ENCODE results near the gene CCDC148. TPM values are rescaled to one million over a fixed set of nuclear protein-coding genes. Genes with fewer than 3 reads are reported as not detected.

Gene CCDC148
- total RNA-seq, 1 donor: 0.42 TPM

DNA sequence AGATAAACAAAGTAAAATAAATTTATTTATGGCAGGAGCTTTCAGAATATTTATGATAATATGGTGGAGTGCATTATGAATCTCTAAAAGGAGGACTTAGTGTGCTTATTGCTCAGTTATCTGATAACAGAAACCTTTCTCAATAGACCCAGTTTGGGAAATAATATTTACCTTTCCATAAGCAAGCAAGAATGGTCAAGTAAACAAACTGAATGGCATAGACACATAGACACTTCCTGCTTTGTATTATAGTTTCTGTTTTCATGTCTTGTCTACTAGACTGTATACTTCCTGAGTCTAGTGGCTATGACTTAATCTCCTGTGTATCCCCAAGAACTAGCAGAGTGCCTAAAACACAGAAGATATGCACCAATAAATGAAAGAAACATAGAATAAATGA is 267.0 kb downstream of the CCDC148 start:
- Histone ChIP-seq H3K4me3 (ENCODE audit: low read length) (no peak overlapping the region), H3K27me3 (ENCODE audit: insufficient read depth, low read length) (no peaks in the 10 kb centered on the region), H3K4me1 (ENCODE audit: insufficient read depth, low read length) (peaks cover 9% of the 10 kb centered on the region), H3K9me3 (ENCODE audit: low read depth, low read length) (no peaks in the 10 kb centered on the region)

DNA sequence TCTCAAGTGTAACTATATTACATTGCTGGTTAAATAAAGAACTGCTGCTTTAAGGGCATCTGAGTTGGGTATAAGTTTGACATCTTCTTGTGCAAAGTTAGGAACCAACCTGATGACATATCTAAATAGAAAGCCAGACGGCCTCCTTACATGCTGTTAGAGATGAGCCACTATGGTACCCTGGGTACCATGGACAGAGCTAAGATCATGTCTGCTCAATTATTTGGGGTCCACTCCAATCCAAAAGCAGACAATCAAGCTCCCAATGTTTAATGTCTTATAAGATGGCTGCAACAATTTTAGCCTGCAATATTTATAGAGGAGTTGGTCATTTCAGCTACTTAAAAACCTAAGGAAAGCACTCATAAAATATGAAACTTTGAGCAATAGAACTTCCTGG is 268.6 kb downstream of the CCDC148 start:
- Histone ChIP-seq H3K27me3 (ENCODE audit: insufficient read depth, low read length) (no peaks in the 10 kb centered on the region), H3K9me3 (ENCODE audit: low read depth, low read length) (no peaks in the 10 kb centered on the region), H3K4me1 (ENCODE audit: insufficient read depth, low read length) (peaks cover 9% of the 10 kb centered on the region), H3K4me3 (ENCODE audit: low read length) (no peak overlapping the region)

DNA sequence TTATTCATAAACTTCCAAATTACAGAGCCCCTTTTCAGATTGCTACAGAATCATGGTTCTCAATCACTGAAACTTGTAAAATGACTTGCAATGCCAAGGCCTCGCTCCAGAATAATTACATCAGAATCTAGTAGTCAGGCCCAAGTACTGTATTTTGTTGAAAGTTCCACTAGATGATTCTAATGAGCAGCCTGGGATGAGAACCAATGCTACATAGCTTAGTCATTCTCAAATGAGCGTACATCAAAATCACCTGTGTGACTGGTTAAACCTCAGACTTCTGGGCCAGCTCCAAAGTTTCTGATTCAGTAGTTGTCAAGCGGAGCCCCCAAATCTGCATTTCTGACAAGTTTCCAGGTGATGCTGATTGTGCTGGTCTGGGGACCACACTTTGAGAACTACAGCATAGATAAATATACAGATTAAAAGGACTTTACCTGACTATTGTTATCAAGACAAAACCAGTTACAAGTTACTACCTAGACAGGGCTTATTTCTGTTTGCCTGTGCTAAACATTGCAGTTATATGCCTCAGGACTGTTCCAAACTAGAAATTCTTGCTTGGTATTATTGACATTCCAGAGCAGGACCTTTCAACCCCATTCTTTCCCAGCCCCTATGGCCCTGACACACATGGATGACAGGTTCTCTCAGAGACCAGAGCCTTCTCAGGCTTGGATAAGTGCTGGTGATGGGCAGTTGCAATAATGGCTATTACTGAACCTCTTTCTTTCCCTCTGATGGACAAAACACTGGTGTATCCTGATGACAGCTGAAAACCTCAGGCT is 271.8 kb downstream of the CCDC148 start:
- Histone ChIP-seq H3K27me3 (ENCODE audit: insufficient read depth, low read length) (no peaks in the 10 kb centered on the region), H3K4me1 (ENCODE audit: insufficient read depth, low read length) (no peaks in the 10 kb centered on the region), H3K9me3 (ENCODE audit: low read depth, low read length) (no peaks in the 10 kb centered on the region), H3K4me3 (ENCODE audit: low read length) (no peak overlapping the region)

DNA sequence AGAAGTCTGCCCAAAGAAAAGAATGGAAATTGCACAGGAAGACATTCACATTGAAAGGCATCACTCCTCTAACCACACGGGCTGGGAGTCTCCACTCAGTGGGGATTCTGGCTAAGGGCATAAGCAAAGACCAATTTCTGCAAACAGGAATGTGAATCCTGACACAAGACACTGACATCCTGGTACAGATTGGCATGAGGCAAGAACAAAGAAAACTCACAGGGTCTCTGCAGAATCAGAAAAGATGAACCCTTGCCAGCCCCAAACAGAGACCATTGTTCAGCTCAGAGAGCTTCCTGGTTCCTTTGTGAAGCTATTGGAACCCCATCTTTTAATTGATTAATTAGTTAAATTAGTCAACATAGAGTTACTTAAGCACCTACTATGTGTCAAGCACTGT is 272.6 kb downstream of the CCDC148 start:
- no peaks in the 10 kb centered on the region for H3K4me1 ChIP-seq (ENCODE audit: insufficient read depth, low read length)
- H3K27me3 ChIP-seq (ENCODE audit: insufficient read depth, low read length): no peaks in the 10 kb centered on the region
- H3K9me3 ChIP-seq (ENCODE audit: low read depth, low read length): no peaks in the 10 kb centered on the region
- H3K4me3 ChIP-seq (ENCODE audit: low read length): no peak overlapping the region

DNA sequence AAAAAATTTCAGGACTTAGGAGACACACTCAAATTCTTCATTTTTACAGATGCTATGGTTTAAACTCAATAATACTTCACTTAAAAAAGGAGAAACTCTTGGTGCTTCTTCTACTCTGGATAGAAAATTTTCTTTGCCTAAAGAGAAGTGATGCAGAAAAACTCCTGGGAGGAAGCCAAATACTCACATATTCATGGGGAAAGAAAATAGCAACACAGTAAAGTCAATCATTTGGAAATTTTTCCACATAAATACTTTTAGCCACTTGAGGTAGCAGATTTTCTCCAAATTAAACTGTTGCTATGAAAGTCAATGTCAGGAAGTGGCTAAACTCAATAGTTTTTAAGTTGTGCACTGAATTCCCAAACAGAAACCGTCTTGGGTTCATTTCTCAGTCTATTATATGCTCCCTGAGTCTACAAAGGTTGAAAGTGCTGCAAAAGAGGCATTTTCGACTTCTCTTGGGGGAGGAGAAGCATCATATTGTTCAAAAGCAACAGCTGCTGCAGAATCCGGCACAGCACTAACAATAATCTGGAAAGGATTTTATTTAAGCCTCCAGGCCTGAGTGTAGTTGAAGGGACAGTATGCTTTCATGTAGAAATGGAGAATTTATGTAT is 273.8 kb downstream of the CCDC148 start:
- Histone ChIP-seq H3K27me3 (ENCODE audit: insufficient read depth, low read length) (peaks cover 6% of the 10 kb centered on the region), H3K9me3 (ENCODE audit: low read depth, low read length) (no peaks in the 10 kb centered on the region), H3K4me1 (ENCODE audit: insufficient read depth, low read length) (no peaks in the 10 kb centered on the region), H3K4me3 (ENCODE audit: low read length) (no peak overlapping the region)

DNA sequence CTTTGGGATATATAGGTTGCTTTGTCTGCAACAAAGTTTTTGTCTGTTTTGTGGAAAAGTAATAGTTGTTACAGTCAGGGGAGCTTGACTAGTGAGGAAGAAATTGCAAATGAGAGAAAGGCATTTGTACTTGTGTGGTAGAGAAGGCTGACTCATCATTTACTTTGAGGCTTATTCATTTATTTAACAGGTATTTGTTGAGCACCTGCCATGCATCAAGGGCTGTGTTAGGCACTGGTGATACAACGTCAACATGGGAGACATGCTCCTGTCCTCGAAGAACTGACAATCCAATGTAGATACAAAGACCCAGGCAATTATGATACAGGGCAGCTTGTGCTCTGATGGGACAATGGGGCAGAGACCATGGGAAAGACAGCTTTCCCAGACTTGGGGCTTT is 275.4 kb downstream of the CCDC148 start:
- no peaks in the 10 kb centered on the region for H3K9me3 ChIP-seq (ENCODE audit: low read depth, low read length)
- no peak overlapping the region for H3K4me3 ChIP-seq (ENCODE audit: low read length)
- peaks cover 7% of the 10 kb centered on the region for H3K27me3 ChIP-seq (ENCODE audit: insufficient read depth, low read length)
- H3K4me1 ChIP-seq (ENCODE audit: insufficient read depth, low read length): no peaks in the 10 kb centered on the region

DNA sequence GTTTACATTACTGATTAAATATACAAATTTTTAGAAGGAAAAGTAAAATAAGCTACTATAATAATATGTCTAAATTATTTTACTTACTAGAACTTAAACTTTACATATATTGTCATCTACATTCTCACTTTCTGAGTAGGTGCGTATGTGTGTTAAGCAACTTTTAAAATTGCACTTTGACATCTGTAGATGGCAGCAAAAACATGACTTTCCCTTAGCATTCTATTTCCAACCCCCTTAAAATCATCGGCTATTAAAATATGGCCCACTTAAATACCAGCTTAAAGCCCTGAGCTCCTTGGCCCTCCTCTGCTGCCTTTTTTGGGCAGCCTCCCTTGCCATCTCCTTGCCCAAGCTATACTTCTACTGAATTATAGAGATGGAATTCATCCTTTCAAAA is 276.9 kb downstream of the CCDC148 start:
- H3K9me3 ChIP-seq (ENCODE audit: low read depth, low read length): no peaks in the 10 kb centered on the region
- no peaks in the 10 kb centered on the region for H3K4me1 ChIP-seq (ENCODE audit: insufficient read depth, low read length)
- H3K27me3 ChIP-seq (ENCODE audit: insufficient read depth, low read length): peaks cover 7% of the 10 kb centered on the region
- no peak overlapping the region for H3K4me3 ChIP-seq (ENCODE audit: low read length)

DNA sequence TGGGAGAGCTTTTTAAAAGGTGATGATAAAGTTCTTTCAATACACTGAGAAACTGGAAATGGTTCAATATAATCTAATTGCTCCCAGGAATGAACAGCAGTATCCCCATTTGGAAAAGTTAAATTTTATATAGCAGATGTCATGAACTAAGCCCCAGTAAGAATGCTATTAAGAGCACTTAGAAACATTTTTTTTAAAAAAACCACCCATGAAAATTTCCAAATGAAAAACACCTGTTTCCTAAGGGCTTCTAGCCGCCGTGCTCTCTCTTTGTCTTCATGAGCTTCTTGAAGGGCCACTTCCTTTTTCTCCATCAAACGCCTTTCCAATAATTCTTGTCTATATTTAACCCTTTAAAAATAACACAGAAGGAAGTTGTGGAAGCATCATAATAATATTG is 277.9 kb downstream of the CCDC148 start:
- Histone ChIP-seq H3K9me3 (ENCODE audit: low read depth, low read length) (no peaks in the 10 kb centered on the region), H3K27me3 (ENCODE audit: insufficient read depth, low read length) (peaks cover 7% of the 10 kb centered on the region), H3K4me3 (ENCODE audit: low read length) (no peak overlapping the region), H3K4me1 (ENCODE audit: insufficient read depth, low read length) (no peaks in the 10 kb centered on the region)

DNA sequence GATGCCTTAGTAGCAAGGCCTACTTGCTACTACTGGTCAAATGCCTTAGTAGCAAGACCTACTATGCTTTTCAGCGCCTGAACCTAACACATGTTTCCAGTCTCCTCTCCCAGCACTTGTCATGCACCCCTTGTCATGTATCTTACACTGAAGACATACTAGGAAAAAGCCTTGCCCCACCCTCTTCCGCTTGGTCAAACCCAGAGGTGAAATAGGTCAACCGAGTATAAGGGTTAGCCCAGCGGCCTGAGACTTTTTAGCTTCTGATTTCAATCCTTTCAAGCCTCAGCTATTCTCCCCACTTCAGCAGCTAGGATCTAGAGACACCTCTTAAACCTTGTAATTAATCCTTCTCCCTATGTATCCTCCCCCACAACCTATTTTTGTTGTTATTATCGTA is 281.6 kb downstream of the CCDC148 start:
- no peak overlapping the region for H3K4me3 ChIP-seq (ENCODE audit: low read length)
- H3K27me3 ChIP-seq (ENCODE audit: insufficient read depth, low read length): peaks cover 7% of the 10 kb centered on the region
- H3K9me3 ChIP-seq (ENCODE audit: low read depth, low read length): no peaks in the 10 kb centered on the region
- H3K4me1 ChIP-seq (ENCODE audit: insufficient read depth, low read length): no peaks in the 10 kb centered on the region

DNA sequence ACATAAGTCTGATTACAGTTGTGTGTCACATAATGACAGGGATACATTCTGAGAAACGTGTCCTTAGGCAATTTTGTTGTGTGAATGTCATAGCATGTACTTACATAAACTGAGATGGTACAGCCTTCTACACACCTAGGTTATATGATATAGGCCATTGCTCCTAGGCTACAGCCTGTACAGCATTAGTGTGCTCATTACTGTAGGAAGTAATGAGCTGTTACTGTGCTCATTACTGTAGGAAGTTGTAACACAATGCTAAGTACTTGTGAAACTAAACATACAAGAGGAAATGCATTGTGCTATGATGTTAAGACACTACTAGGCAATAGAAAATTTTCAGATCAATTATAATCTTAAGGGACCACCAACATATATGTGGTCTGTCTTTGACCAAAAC is 282.1 kb downstream of the CCDC148 start:
- H3K9me3 ChIP-seq (ENCODE audit: low read depth, low read length): no peaks in the 10 kb centered on the region
- H3K27me3 ChIP-seq (ENCODE audit: insufficient read depth, low read length): peaks cover 7% of the 10 kb centered on the region
- no peak overlapping the region for H3K4me3 ChIP-seq (ENCODE audit: low read length)
- no peaks in the 10 kb centered on the region for H3K4me1 ChIP-seq (ENCODE audit: insufficient read depth, low read length)

DNA sequence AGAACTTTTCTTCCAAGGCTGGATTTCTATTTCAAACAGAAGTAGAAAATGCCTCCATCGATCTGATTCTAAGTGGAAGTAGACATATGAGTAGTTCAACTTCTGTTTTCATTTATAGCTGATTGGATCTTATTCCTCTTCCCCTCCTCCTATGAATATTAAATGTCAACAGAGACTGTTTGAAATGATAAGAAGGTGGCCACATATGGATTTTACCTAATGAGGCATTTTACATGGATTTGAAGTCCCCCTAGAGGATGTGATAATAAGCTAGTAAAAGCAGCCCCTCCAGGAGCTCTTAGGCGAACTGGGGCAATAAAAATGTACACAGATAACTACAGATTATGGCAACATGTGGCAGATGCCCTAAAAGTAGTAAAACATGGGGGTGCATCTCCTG is 283.8 kb downstream of the CCDC148 start:
- no peaks in the 10 kb centered on the region for H3K4me1 ChIP-seq (ENCODE audit: insufficient read depth, low read length)
- no peaks in the 10 kb centered on the region for H3K27me3 ChIP-seq (ENCODE audit: insufficient read depth, low read length)
- no peak overlapping the region for H3K4me3 ChIP-seq (ENCODE audit: low read length)
- H3K9me3 ChIP-seq (ENCODE audit: low read depth, low read length): no peaks in the 10 kb centered on the region

DNA sequence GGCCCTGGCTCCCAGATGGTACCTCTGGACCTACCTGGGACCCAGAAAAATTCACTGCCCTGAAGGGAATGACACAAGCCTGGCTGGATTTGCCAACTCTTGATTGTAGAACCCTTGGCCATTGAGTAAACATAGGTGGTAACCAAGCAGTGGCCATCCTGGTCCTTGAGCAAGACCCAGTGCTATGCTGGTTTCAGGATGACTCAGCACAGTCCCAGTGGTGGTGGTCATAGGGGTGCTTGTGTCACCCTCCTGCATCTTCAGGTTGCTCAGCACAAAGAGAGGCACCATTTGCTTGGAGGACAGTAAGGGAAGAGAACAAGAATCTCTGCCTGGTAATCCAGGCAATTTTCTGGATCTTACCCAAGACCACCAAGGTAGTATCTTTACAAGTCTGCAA is 302.0 kb downstream of the CCDC148 start:
- Histone ChIP-seq H3K9me3 (ENCODE audit: low read depth, low read length) (no peaks in the 10 kb centered on the region), H3K27me3 (ENCODE audit: insufficient read depth, low read length) (no peaks in the 10 kb centered on the region), H3K4me1 (ENCODE audit: insufficient read depth, low read length) (no peaks in the 10 kb centered on the region), H3K4me3 (ENCODE audit: low read length) (no peak overlapping the region)

DNA sequence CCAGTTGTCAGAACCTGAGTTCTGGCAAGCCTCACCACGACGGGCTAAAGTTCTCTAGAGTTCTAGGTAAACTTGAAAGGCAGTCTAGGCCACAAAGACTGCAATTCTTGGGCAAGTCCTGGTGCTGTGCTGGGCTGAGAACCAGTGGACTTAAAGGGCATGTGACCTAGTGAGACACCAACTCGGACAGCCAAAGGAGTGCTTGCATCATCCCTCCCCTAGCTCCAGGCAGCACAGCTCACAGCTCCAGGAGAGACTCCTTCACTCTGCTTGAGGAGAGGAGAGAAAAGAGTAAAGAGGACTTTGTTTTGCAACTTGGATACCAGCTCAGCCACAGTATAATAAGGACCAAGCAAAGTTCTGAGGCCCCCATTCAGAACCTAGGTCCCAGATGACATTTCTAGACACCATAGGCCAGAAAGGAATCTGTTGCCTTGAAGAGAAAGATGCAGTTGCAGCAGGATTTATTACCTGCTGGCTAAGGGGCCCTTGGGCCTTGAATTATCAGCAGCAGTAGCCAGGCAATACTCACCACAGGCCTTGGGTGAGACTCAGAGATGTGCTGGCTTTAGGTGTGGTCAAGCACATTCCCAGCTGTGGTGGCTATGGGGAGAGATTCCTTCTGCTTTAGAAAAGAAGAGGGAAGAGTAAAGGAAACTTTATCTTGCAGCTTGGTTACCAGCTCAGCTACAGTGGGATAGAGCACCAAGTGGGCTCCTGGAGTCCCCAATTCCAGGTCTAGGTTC is 303.1 kb downstream of the CCDC148 start:
- Histone ChIP-seq H3K9me3 (ENCODE audit: low read depth, low read length) (no peaks in the 10 kb centered on the region), H3K4me3 (ENCODE audit: low read length) (no peak overlapping the region), H3K4me1 (ENCODE audit: insufficient read depth, low read length) (no peaks in the 10 kb centered on the region), H3K27me3 (ENCODE audit: insufficient read depth, low read length) (no peaks in the 10 kb centered on the region)

DNA sequence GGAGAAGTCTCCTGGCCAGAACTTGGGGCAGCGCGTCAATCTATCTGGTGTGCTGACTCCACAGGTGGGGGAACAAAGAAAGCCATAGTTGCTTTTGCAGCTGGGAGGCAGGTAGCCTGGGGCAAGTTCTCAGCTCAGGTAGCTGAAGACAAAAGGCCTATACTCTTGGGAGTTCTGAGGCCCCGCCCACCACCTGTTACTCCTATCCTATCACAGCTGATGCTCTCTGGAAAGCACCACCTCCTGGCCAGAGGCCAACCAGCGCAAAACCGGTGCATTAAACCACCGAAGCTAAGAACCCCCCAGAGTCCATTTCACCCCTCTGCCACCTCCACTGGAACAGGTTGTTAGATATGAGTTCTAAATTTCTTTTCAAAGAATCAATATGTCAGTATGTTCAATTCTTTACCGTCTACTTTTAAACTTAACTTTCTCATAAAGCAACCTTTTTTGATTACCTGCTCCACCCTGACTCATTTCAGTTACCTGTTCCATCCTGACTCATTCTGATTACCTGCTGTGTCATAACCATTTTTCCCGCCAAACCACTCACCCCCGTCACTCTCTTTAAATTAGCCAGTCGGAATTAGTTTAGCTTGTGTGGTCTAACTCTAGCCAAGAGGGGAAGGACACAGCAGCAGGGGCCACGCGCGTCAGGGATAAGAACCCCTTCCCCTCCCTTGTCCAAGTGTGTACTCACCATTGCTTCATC is 311.5 kb downstream of the CCDC148 start:
- Histone ChIP-seq H3K4me1 (ENCODE audit: insufficient read depth, low read length) (peaks cover 17% of the 10 kb centered on the region), H3K4me3 (ENCODE audit: low read length) (no peak overlapping the region), H3K9me3 (ENCODE audit: low read depth, low read length) (no peaks in the 10 kb centered on the region), H3K27me3 (ENCODE audit: insufficient read depth, low read length) (no peaks in the 10 kb centered on the region)

Data from mononuclear cell (primary cell).